DND-41 (cell line): ENCODE data around the gene FIGNL2.
"Not testable (repeated sequence)": the region's sequence is repeated elsewhere in the genome, so short reads cannot be mapped to it uniquely, and the experiment has no call there.

ENCODE experiments used
- ATAC-seq: fragments of 200-7000 bp; cut with Tn5 transposase; 3 replicates; pipeline ENCODE4 v1.9.1; 2021; ENCODE audit warnings: low read depth; ENCODE audit not compliant: insufficient read depth
- DNase-seq: peaks from one replicate; pipeline ENCODE4 v3.0.0-alpha.2; 2020
- H2AFZ ChIP-seq: 2 replicates; pipeline ENCODE4 v1.6.0; 2012; ENCODE audit warnings: low read depth, low read length
- H3K27ac ChIP-seq: 2 replicates; pipeline ENCODE4 v1.5.1; 2012; ENCODE audit warnings: low read length, inconsistent platforms
- H3K27me3 ChIP-seq: fragments of 200-600 bp; sonication (generic); 2 replicates; pipeline ENCODE4 v1.6.0; 2012; ENCODE audit warnings: low read length, mild to moderate bottlenecking, inconsistent platforms; ENCODE audit not compliant: insufficient read depth, poor library complexity
- H3K36me3 ChIP-seq: 2 replicates; pipeline ENCODE4 v1.5.1; 2012; ENCODE audit warnings: low read length, inconsistent platforms; ENCODE audit not compliant: insufficient read depth
- H3K4me1 ChIP-seq: 2 replicates; pipeline ENCODE4 v1.5.1; 2012; ENCODE audit warnings: mild to moderate bottlenecking, low read length; ENCODE audit not compliant: insufficient read depth
- H3K4me2 ChIP-seq: 2 replicates; pipeline ENCODE4 v1.6.0; 2012; ENCODE audit warnings: mild to moderate bottlenecking, moderate library complexity, low read length, inconsistent platforms; ENCODE audit not compliant: insufficient read depth
- H3K4me3 ChIP-seq, 2 experiments: fragments of 200-600 bp in 1 of 2; shearing (Covaris generic) in 1 of 2; 2 replicates each; pipeline ENCODE4 v1.5.1; 2012 to 2016; ENCODE audit warnings: inconsistent platforms in 2 of 2, low read length in 2 of 2, mild to moderate bottlenecking in 2 of 2, low read depth in 1 of 2, moderate library complexity in 1 of 2
- H3K79me2 ChIP-seq: 2 replicates; pipeline ENCODE4 v1.6.0; 2012; ENCODE audit warnings: low read length, inconsistent platforms; ENCODE audit not compliant: insufficient read depth
- H3K9ac ChIP-seq: 2 replicates; pipeline ENCODE4 v1.6.0; 2012; ENCODE audit warnings: low read depth, mild to moderate bottlenecking, inconsistent platforms, low read length, moderate library complexity
- H3K9me3 ChIP-seq: 2 replicates; pipeline ENCODE4 v1.5.1; 2012; ENCODE audit warnings: low read length, moderate library complexity, mild to moderate bottlenecking, inconsistent platforms; ENCODE audit not compliant: insufficient read depth, severe bottlenecking
- H4K20me1 ChIP-seq: 2 replicates; pipeline ENCODE4 v1.6.0; 2012; ENCODE audit warnings: low read length; ENCODE audit not compliant: insufficient read depth
- EZH2 ChIP-seq: IDR thresholded peaks from 3 replicates; pipeline ENCODE4 v1.6.1; 2012; ENCODE audit warnings: borderline replicate concordance, low read depth, mild to moderate bottlenecking, moderate library complexity, low read length, inconsistent platforms; ENCODE audit not compliant: severe bottlenecking
- TF ChIP-seq, protein P1 (sequence below): IDR thresholded peaks from 2 replicates; pipeline ENCODE4 v1.5.1; 2012; ENCODE audit warnings: borderline replicate concordance, low read length, moderate library complexity, mild to moderate bottlenecking; ENCODE audit not compliant: poor library complexity, severe bottlenecking; ENCODE audit errors: extremely low read depth

Gene FIGNL2

DNA sequence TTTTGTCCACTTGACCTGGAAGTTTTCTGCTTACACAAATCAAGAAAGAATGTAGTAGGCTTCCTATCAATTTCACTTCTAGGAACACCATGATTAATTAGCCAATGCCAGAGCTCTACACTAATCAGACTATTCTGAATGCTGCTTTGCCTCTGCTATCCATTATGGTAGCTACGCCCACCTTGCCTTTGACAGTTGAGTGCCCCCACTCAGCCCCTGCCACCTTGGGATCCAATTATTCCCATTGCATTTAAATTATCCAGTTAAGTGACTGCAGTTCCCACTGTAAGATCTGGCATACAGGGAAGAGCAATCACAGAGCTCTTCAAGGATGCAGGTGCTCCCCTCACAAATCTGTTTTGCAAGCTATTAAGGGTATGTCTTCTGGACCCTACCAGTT lies 47.5 kb downstream of the FIGNL2 start:
- no peak for DNase-seq
- H4K20me1 ChIP-seq, result no peaks in the 10 kb centered on the region
- H3K4me2 ChIP-seq, result no peak overlapping the region
- H3K9ac ChIP-seq, result no peak overlapping the region
- H2AFZ ChIP-seq, result no peak overlapping the region
- ATAC-seq, result no peak
- H3K27me3 ChIP-seq, result no peaks in the 10 kb centered on the region
- no peaks in the 10 kb centered on the region for H3K4me1 ChIP-seq
- TF ChIP-seq, protein P1, sequence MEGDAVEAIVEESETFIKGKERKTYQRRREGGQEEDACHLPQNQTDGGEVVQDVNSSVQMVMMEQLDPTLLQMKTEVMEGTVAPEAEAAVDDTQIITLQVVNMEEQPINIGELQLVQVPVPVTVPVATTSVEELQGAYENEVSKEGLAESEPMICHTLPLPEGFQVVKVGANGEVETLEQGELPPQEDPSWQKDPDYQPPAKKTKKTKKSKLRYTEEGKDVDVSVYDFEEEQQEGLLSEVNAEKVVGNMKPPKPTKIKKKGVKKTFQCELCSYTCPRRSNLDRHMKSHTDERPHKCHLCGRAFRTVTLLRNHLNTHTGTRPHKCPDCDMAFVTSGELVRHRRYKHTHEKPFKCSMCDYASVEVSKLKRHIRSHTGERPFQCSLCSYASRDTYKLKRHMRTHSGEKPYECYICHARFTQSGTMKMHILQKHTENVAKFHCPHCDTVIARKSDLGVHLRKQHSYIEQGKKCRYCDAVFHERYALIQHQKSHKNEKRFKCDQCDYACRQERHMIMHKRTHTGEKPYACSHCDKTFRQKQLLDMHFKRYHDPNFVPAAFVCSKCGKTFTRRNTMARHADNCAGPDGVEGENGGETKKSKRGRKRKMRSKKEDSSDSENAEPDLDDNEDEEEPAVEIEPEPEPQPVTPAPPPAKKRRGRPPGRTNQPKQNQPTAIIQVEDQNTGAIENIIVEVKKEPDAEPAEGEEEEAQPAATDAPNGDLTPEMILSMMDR, result no peak
- TF ChIP-seq EZH2, result no peak
- peaks cover 14% of the 10 kb centered on the region; the same call in 1 of the 2 replicates for H3K36me3 ChIP-seq
- H3K9me3 ChIP-seq, result no peaks in the 10 kb centered on the region
- H3K4me3 ChIP-seq, result no peak overlapping the region
- no peak overlapping the region for H3K27ac ChIP-seq
- H3K79me2 ChIP-seq, result no peaks in the 10 kb centered on the region

DNA sequence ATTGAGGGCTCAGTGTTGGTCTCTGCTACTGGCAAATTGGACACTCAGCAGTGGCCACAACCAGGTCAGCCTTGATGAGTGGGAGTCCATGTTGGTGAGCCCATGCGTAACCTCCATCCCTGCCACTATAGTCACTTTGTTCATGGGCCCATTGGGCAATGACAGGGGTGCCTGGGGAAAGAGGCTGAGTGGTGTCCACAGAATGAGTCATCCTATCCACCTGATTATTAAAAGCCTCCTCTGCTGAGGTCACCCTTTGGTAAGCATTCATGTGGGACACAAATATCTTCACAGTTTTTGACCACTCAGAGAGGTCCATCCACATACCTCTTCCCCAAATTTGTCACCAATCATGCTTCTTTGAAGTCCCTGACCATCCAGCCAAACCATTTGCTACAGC lies 50.0 kb downstream of the FIGNL2 start:
- TF ChIP-seq, protein P1, result no peak
- no peak for TF ChIP-seq EZH2
- H3K4me3 ChIP-seq, result no peak overlapping the region

DNA sequence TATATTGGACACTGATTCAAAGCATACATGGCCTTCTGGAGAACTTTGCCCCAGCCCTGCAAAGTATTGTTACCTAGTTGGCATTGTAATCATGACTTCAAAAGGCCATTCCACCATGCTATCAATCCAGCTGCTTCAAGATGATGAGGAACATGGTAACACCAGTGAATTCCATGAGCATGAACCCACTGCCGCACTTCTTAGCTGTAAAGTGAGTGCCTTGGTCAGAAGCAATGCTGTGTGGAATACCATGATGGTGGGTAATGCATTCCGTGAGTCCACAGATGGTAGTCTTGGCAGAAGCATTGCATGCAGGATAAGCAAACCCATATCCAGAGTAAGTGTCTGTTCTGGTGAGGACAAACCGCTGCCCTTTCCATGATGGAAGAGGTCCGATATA lies 50.5 kb downstream of the FIGNL2 start:
- not testable (repeated sequence) for ATAC-seq, H3K4me1 ChIP-seq

More for the DNA sequence above, 50.0 kb downstream of the FIGNL2 start:
- Histone ChIP-seq H3K27me3 (no peaks in the 10 kb centered on the region), H3K4me2 (no peak overlapping the region), H3K36me3 (peaks cover 20% of the 10 kb centered on the region; the same call in 1 of the 2 replicates), H3K9me3 (no peaks in the 10 kb centered on the region), H2AFZ (no peak overlapping the region), H3K79me2 (no peaks in the 10 kb centered on the region), H4K20me1 (no peaks in the 10 kb centered on the region), H3K27ac (no peak overlapping the region), H3K9ac (no peak overlapping the region), H3K4me1 (no peaks in the 10 kb centered on the region)
- DNase-seq (no peak), ATAC-seq (no peak)

DNA sequence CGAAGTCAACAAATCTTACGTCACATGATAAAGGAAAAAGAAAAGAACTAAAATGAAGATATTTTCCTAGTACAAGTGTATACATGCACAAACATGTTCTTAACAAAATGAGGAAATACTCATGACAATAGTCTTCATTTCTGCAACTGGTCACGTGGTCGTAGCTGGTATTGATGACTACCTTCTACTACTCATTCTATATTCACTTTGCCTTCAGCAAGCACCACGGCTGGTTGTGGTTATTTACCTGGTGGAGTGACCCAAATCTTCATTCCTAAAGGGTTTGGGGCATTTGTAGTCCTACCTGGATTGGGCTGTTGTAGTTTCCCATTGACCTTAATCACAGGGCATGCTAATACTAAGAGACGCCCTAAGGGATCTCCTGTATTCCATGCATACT lies 51.2 kb downstream of the FIGNL2 start:
- no peak overlapping the region for H3K27ac ChIP-seq

More for the DNA sequence above, 50.5 kb downstream of the FIGNL2 start:
- H3K9ac ChIP-seq, H3K27me3 ChIP-seq, DNase-seq, H3K4me3 ChIP-seq, H3K4me2 ChIP-seq, H2AFZ ChIP-seq, H4K20me1 ChIP-seq, H3K27ac ChIP-seq, H3K9me3 ChIP-seq, H3K79me2 ChIP-seq: not testable (repeated sequence)
- H3K36me3 ChIP-seq, result peaks cover 20% of the 10 kb centered on the region; the same call in 1 of the 2 replicates

More for the DNA sequence above, 51.2 kb downstream of the FIGNL2 start:
- Histone ChIP-seq H3K4me2 (no peak overlapping the region), H2AFZ (no peak overlapping the region), H3K9ac (no peak overlapping the region), H3K4me1 (no peaks in the 10 kb centered on the region), H3K9me3 (no peaks in the 10 kb centered on the region), H3K4me3 (no peak overlapping the region), H3K36me3 (peaks cover 20% of the 10 kb centered on the region; the same call in 1 of the 2 replicates), H3K27me3 (no peaks in the 10 kb centered on the region), H4K20me1 (no peaks in the 10 kb centered on the region), H3K79me2 (no peaks in the 10 kb centered on the region)
- DNase-seq (no peak), ATAC-seq (no peak)
- TF ChIP-seq, protein P1, result no peak
- TF ChIP-seq EZH2, result no peak
